ENCODE data around the gene UGT1A10.

The UGT1A10 gene

GRCh38 chr2:233800208-233800607 is 164.0 kb downstream of the UGT1A10 start:
- Histone ChIP-seq H3K27me3 (ENCODE audit: control insufficient read depth, low read length) (peaks cover 3% of the 10 kb centered on the region; the same call in 1 of the 2 replicates), H3F3A (ENCODE audit: control insufficient read depth, insufficient read depth) (no peaks in the 10 kb centered on the region), H3K9me2 (replicated peaks; ENCODE audit: control insufficient read depth, low read length) (no peaks in the 10 kb centered on the region), H3K4me1 (ENCODE audit: control insufficient read depth, low read length) (peaks cover 9% of the 10 kb centered on the region), H3K9me3 (ENCODE audit: control insufficient read depth, insufficient read depth, low read length) (no peaks in the 10 kb centered on the region), H3K4me3 (ENCODE audit: low read length) (no peak overlapping the region), H3K4me2 (ENCODE audit: low read length) (no peak overlapping the region), H3K27ac (ENCODE audit: low read depth, low read length) (no peak overlapping the region), H4K20me1 (ENCODE audit: control insufficient read depth, insufficient read depth, low read depth, low read length) (no peaks in the 10 kb centered on the region), H3K79me2 (ENCODE audit: control insufficient read depth, low read length) (no peaks in the 10 kb centered on the region), H3K36me3 (ENCODE audit: control insufficient read depth, low read length) (no peaks in the 10 kb centered on the region)
- TF ChIP-seq, protein P1, sequence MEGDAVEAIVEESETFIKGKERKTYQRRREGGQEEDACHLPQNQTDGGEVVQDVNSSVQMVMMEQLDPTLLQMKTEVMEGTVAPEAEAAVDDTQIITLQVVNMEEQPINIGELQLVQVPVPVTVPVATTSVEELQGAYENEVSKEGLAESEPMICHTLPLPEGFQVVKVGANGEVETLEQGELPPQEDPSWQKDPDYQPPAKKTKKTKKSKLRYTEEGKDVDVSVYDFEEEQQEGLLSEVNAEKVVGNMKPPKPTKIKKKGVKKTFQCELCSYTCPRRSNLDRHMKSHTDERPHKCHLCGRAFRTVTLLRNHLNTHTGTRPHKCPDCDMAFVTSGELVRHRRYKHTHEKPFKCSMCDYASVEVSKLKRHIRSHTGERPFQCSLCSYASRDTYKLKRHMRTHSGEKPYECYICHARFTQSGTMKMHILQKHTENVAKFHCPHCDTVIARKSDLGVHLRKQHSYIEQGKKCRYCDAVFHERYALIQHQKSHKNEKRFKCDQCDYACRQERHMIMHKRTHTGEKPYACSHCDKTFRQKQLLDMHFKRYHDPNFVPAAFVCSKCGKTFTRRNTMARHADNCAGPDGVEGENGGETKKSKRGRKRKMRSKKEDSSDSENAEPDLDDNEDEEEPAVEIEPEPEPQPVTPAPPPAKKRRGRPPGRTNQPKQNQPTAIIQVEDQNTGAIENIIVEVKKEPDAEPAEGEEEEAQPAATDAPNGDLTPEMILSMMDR (IDR thresholded peaks at IDR 0.05; ENCODE audit: low read depth, low read length, poor library complexity, severe bottlenecking): no peak
- TF ChIP-seq EZH2phosphoT487 (IDR thresholded peaks at IDR 0.05; ENCODE audit: borderline replicate concordance, low read length): no peak

DNA sequence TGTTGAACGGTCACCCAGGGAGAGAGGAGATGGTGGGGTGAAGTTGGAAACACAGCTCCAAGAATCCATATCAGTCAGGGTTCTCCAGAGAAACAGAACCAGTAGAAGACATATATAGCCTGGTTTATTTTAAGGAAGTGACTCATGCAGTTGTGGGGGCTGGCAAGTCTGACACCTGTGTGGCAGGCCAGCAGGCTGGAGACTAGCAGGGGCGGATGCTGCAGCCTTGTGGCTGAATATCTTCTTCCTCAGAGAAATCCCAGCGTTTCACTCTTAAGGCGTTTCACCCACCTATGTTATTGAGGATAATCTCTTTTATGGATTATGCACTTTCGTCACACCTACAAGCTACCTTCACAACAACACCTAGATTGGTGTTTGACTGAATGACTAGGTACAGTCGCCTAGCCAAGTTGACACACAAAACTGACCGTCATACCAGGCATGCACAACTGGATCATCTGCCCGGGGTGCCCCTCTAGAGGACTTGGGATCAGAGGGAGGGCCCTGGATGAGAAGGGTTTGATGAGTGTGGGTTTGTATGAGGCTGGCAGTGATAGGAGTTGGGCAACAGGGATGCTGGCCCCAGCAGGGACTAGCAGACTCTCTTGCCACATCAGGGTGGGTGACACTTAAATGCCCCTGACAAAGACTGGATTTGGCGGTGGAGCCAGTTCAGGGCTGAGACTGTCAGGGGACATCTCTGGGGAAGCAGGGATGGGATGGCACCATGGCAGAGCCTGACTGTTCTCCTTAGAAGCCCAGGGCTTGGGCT is 165.3 kb downstream of the UGT1A10 start:
- no peak overlapping the region for H3K4me3 ChIP-seq (ENCODE audit: low read length)
- no peaks in the 10 kb centered on the region for H3K79me2 ChIP-seq (ENCODE audit: control insufficient read depth, low read length)
- TF ChIP-seq EZH2phosphoT487 (IDR thresholded peaks at IDR 0.05; ENCODE audit: borderline replicate concordance, low read length): no peak
- TF ChIP-seq, protein P1 (IDR thresholded peaks at IDR 0.05; ENCODE audit: low read depth, low read length, poor library complexity, severe bottlenecking): no peak

DNA sequence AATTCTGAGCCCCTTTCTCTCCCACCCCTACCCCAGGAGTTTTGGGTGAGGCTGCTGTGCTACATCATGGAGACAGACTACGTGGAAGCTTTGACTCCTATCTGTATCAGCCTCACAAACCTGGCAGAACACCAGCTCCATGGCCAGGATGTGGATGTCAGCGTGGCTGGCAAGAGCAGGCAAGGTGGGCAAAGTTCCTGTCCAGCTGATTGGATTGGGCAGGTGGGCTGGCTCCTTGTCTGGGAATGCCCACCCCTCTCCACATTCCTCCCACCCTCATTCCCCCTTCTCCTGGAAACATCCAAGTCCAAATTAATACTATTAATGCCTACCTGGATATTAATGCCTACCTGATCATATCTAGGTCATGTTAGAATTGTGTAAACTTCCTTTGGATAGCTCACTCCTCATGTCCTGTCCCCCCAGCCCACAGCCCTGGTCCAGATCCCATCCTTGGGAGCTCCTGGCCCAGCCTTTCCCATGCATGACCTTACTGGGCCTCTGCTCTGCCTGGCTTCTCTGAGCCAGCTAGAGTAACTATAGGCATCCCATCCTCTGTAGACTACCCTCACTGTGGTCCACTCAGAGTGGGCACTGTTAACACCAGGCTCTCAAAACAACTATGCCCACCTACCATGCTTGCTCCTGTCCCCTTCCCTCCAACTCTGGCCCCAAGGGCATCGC is 166.0 kb downstream of the UGT1A10 start:
- no peaks in the 10 kb centered on the region for H3F3A ChIP-seq (ENCODE audit: control insufficient read depth, insufficient read depth)
- no peak overlapping the region for H3K4me3 ChIP-seq (ENCODE audit: low read length)
- no peak overlapping the region for H3K27ac ChIP-seq (ENCODE audit: low read depth, low read length)
- no peaks in the 10 kb centered on the region for H3K36me3 ChIP-seq (ENCODE audit: control insufficient read depth, low read length)
- no peaks in the 10 kb centered on the region for H4K20me1 ChIP-seq (ENCODE audit: control insufficient read depth, insufficient read depth, low read depth, low read length)
- no peaks in the 10 kb centered on the region for H3K9me3 ChIP-seq (ENCODE audit: control insufficient read depth, insufficient read depth, low read length)
- H3K79me2 ChIP-seq (ENCODE audit: control insufficient read depth, low read length): no peaks in the 10 kb centered on the region
- H3K27me3 ChIP-seq (ENCODE audit: control insufficient read depth, low read length): peaks cover 3% of the 10 kb centered on the region; the same call in 1 of the 2 replicates
- no peaks in the 10 kb centered on the region for H3K9me2 ChIP-seq (replicated peaks; ENCODE audit: control insufficient read depth, low read length)
- TF ChIP-seq, protein P1 (IDR thresholded peaks at IDR 0.05; ENCODE audit: low read depth, low read length, poor library complexity, severe bottlenecking): no peak
- TF ChIP-seq EZH2phosphoT487 (IDR thresholded peaks at IDR 0.05; ENCODE audit: borderline replicate concordance, low read length): no peak
- peaks cover 9% of the 10 kb centered on the region for H3K4me1 ChIP-seq (ENCODE audit: control insufficient read depth, low read length)
- no peak overlapping the region for H3K4me2 ChIP-seq (ENCODE audit: low read length)

More for the DNA sequence above, 165.3 kb downstream of the UGT1A10 start:
- H3K4me1 ChIP-seq (ENCODE audit: control insufficient read depth, low read length): peaks cover 9% of the 10 kb centered on the region
- H3K4me2 ChIP-seq (ENCODE audit: low read length): no peak overlapping the region
- H3K27ac ChIP-seq (ENCODE audit: low read depth, low read length): no peak overlapping the region
- no peaks in the 10 kb centered on the region for H3K9me3 ChIP-seq (ENCODE audit: control insufficient read depth, insufficient read depth, low read length)
- no peaks in the 10 kb centered on the region for H3K36me3 ChIP-seq (ENCODE audit: control insufficient read depth, low read length)
- H4K20me1 ChIP-seq (ENCODE audit: control insufficient read depth, insufficient read depth, low read depth, low read length): no peaks in the 10 kb centered on the region
- no peaks in the 10 kb centered on the region for H3K9me2 ChIP-seq (replicated peaks; ENCODE audit: control insufficient read depth, low read length)
- peaks cover 3% of the 10 kb centered on the region; the same call in 1 of the 2 replicates for H3K27me3 ChIP-seq (ENCODE audit: control insufficient read depth, low read length)
- H3F3A ChIP-seq (ENCODE audit: control insufficient read depth, insufficient read depth): no peaks in the 10 kb centered on the region

All from DOHH2 (cell line).